ENCODE measurements around the gene MAN1C1. TPM values are rescaled to one million over a fixed set of nuclear protein-coding genes. Genes with fewer than 3 reads are reported as not detected.

Gene MAN1C1
- total RNA-seq, 1 experiment from 2014 or later: 1.2 TPM

DNA sequence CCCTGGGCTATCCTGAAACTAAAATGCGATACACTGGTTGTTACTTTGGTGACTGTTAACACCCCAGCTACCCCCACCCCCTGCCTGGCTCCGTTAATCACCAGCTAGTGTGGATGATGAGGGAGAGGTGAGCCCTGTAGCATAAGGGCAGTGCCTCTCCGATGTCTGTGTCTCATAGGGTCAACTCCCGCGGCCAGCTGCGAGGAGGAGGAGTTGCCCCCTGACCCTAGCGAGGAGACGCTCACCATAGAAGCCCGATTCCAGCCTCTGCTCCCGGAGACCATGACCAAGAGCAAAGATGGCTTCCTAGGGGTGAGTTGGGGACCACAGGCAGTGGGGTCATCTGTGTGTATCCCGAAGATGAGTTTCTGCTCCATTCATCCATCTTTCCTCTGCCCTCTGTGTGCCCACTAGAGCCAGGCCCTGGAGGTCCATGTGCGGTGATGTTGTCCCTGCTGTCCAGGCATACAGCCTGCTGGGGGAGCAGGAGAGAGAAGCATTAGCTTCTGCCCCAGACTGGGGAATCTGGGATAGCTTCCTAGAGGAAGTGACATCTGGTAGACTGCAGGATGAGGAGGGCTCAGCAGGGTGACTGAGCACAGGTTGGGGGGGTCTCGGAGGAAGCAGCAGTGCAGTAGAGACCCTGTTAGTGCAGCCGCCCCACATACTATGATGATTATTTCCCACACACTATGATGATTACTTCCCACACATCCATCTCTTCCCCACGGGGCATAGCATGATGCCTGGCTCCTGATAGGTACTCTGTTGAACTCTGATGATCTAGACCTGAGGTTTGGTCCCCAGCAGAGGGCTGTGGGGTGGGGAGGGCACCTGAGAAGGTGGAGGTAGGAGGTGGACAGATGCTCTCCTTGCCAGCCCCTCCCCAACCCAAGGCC, 188.6 kb downstream of the MAN1C1 start:
- H3K4me1 ChIP-seq (ENCODE audit: control insufficient read depth in 1 of 2, insufficient read depth in 2 of 2, low read length in 2 of 2): peaks cover 3 to 8% of the 10 kb centered on the region in 2 experiments; a peak in 3 of 4 replicates
- ChIA-PET POLR2A (no interaction called here), CTCF (no interaction called here), RAD21 (ENCODE audit: low non-redundant PET in 1 of 2, low total read pairs in 2 of 2, uncharacterized antibody in 2 of 2, unreplicated experiment in 2 of 2) (no interaction called here)
- H3K79me2 ChIP-seq (ENCODE audit: insufficient read depth, low read length): no peaks in the 10 kb centered on the region
- H3K4me2 ChIP-seq (ENCODE audit: low read length): no peak overlapping the region
- TF ChIP-seq SRF (IDR thresholded peaks at IDR 0.05; ENCODE audit: low read depth) (no peak), SP1 (IDR thresholded peaks at IDR 0.05; ENCODE audit: low read depth) (no peak), EGR1 (IDR thresholded peaks at IDR 0.05; ENCODE audit: low read depth) (no peak), EZH2phosphoT487 (IDR thresholded peaks at IDR 0.05; ENCODE audit: borderline replicate concordance) (no peak), POLR2A (IDR thresholded peaks at IDR 0.05; ENCODE audit: borderline replicate concordance, extremely low read depth, insufficient read depth, insufficient read length) (no peak), ELF1 (IDR thresholded peaks at IDR 0.05; ENCODE audit: borderline replicate concordance, low read depth) (no peak), YY1 (IDR thresholded peaks at IDR 0.05; ENCODE audit: extremely low read depth, insufficient replicate concordance, low read depth, low read length) (no peak), POLR2AphosphoS5 (IDR thresholded peaks at IDR 0.05; ENCODE audit: low read depth, low read length) (no peak), ZFX (IDR thresholded peaks at IDR 0.05) (no peak)
- TF ChIP-seq, protein P1, sequence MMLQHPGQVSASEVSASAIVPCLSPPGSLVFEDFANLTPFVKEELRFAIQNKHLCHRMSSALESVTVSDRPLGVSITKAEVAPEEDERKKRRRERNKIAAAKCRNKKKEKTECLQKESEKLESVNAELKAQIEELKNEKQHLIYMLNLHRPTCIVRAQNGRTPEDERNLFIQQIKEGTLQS (IDR thresholded peaks at IDR 0.05): no peak
- DNase-seq (ENCODE audit: low read depth, low spot score): no peak
- no peaks in the 10 kb centered on the region for H3K27me3 ChIP-seq (ENCODE audit: insufficient read depth, low read length)
- H3K27ac ChIP-seq (ENCODE audit: low read depth, low read length): no peak overlapping the region
- no peaks in the 10 kb centered on the region for H4K20me1 ChIP-seq (ENCODE audit: insufficient read depth)
- H3K9ac ChIP-seq (ENCODE audit: low read length): no peak overlapping the region
- no peaks in the 10 kb centered on the region; a peak in 1 of 4 replicates for H3K36me3 ChIP-seq (ENCODE audit: control insufficient read depth in 1 of 2, insufficient read depth in 2 of 2, low read length in 2 of 2)
- no peaks in the 10 kb centered on the region for H3K9me3 ChIP-seq (ENCODE audit: control insufficient read depth in 1 of 2, insufficient read depth in 1 of 2, low read depth in 1 of 2, low read length in 2 of 2)
- no peak for ATAC-seq
- no peaks in the 10 kb centered on the region for H3K9me2 ChIP-seq (ENCODE audit: insufficient read depth)
- no peak overlapping the region for H3K4me3 ChIP-seq (replicated peaks in 1 of 2; ENCODE audit: low read depth in 1 of 2, low read length in 2 of 2)
- no peak overlapping the region for H2AFZ ChIP-seq (ENCODE audit: low read depth, low read length, poor library complexity, severe bottlenecking)
- intact Hi-C loops (cut with micrococcal nuclease): no loop called here
- BruUV-seq (replicated peaks): no TSS peak

DNA sequence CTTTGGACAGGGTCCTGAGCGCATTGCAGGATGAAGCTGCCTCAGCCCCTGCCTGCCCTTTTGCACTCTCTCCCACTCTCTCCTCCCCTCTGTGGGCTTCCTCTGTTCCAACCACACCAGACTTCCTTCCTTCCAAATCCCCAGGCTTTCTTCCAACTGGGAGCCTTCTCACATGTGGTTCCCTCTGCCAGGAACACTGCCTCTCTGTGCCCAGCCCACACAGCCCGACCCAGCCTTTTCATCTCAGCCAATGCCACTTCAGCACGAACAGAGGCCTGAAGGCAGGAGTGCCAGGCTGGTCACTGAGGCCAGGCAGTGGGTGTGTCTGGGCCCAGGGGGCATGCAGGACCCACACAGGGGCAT, 189.3 kb downstream of the MAN1C1 start:
- no peaks in the 10 kb centered on the region; a peak in 1 of 4 replicates for H3K36me3 ChIP-seq (ENCODE audit: control insufficient read depth in 1 of 2, insufficient read depth in 2 of 2, low read length in 2 of 2)
- no peak for ATAC-seq
- no peaks in the 10 kb centered on the region for H3K79me2 ChIP-seq (ENCODE audit: insufficient read depth, low read length)
- DNase-seq (ENCODE audit: low read depth, low spot score): no peak
- RAD21 ChIA-PET (ENCODE audit: low non-redundant PET in 1 of 2, low total read pairs in 2 of 2, uncharacterized antibody in 2 of 2, unreplicated experiment in 2 of 2): no interaction called here
- POLR2A ChIA-PET: no interaction called here
- TF ChIP-seq SP1 (IDR thresholded peaks at IDR 0.05; ENCODE audit: low read depth): no peak
- no peak for TF ChIP-seq SRF (IDR thresholded peaks at IDR 0.05; ENCODE audit: low read depth)
- no peak for TF ChIP-seq SIN3A (IDR thresholded peaks at IDR 0.05; ENCODE audit: low read depth)
- no peak for TF ChIP-seq JUND (IDR thresholded peaks at IDR 0.05)
- no peak for TF ChIP-seq CEBPB (IDR thresholded peaks at IDR 0.05; ENCODE audit: low read depth)
- TF ChIP-seq, protein P2, sequence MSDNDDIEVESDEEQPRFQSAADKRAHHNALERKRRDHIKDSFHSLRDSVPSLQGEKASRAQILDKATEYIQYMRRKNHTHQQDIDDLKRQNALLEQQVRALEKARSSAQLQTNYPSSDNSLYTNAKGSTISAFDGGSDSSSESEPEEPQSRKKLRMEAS (IDR thresholded peaks at IDR 0.05): no peak
- TF ChIP-seq EGR1 (IDR thresholded peaks at IDR 0.05; ENCODE audit: low read depth): no peak
- TF ChIP-seq, protein P3, sequence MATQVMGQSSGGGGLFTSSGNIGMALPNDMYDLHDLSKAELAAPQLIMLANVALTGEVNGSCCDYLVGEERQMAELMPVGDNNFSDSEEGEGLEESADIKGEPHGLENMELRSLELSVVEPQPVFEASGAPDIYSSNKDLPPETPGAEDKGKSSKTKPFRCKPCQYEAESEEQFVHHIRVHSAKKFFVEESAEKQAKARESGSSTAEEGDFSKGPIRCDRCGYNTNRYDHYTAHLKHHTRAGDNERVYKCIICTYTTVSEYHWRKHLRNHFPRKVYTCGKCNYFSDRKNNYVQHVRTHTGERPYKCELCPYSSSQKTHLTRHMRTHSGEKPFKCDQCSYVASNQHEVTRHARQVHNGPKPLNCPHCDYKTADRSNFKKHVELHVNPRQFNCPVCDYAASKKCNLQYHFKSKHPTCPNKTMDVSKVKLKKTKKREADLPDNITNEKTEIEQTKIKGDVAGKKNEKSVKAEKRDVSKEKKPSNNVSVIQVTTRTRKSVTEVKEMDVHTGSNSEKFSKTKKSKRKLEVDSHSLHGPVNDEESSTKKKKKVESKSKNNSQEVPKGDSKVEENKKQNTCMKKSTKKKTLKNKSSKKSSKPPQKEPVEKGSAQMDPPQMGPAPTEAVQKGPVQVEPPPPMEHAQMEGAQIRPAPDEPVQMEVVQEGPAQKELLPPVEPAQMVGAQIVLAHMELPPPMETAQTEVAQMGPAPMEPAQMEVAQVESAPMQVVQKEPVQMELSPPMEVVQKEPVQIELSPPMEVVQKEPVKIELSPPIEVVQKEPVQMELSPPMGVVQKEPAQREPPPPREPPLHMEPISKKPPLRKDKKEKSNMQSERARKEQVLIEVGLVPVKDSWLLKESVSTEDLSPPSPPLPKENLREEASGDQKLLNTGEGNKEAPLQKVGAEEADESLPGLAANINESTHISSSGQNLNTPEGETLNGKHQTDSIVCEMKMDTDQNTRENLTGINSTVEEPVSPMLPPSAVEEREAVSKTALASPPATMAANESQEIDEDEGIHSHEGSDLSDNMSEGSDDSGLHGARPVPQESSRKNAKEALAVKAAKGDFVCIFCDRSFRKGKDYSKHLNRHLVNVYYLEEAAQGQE (IDR thresholded peaks at IDR 0.05; ENCODE audit: low read depth): no peak
- no peak for TF ChIP-seq YY1 (IDR thresholded peaks at IDR 0.05; ENCODE audit: extremely low read depth, insufficient replicate concordance, low read depth, low read length)
- no peak for TF ChIP-seq ZFX (IDR thresholded peaks at IDR 0.05)
- no peaks in the 10 kb centered on the region for H3K9me2 ChIP-seq (ENCODE audit: insufficient read depth)
- H3K4me3 ChIP-seq (replicated peaks in 1 of 2; ENCODE audit: low read depth in 1 of 2, low read length in 2 of 2): no peak overlapping the region
- H3K4me1 ChIP-seq (ENCODE audit: control insufficient read depth in 1 of 2, insufficient read depth in 2 of 2, low read length in 2 of 2): peaks cover 3 to 5% of the 10 kb centered on the region in 2 experiments; a peak in 3 of 4 replicates
- BruUV-seq (replicated peaks): no TSS peak
- CTCF ChIA-PET: no interaction called here
- no peaks in the 10 kb centered on the region for H3K27me3 ChIP-seq (ENCODE audit: insufficient read depth, low read length)
- H3K4me2 ChIP-seq (ENCODE audit: low read length): no peak overlapping the region
- no peaks in the 10 kb centered on the region for H3K9me3 ChIP-seq (ENCODE audit: control insufficient read depth in 1 of 2, insufficient read depth in 1 of 2, low read depth in 1 of 2, low read length in 2 of 2)
- no peak overlapping the region for H3K9ac ChIP-seq (ENCODE audit: low read length)
- intact Hi-C loops (cut with micrococcal nuclease): no loop called here
- H4K20me1 ChIP-seq (ENCODE audit: insufficient read depth): no peaks in the 10 kb centered on the region
- no peak overlapping the region for H3K27ac ChIP-seq (ENCODE audit: low read depth, low read length)
- H2AFZ ChIP-seq (ENCODE audit: low read depth, low read length, poor library complexity, severe bottlenecking): no peak overlapping the region

Measured in HCT116 (cell line).